ENCODE results near the gene WDFY1.

Gene WDFY1

GRCh38 chr2:223944703-223945531, at the start of gene WDFY1:
Gene WDFY1 (minus strand): TSS chr2:223945335. CDS start chr2:223945284, 51 bp downstream.
- DNase-seq (ENCODE audit: extremely low read depth in 1 of 2, low read depth in 1 of 2): peak; percentile 40 to 73

GRCh38 chr2:223994562-223995162, 49.5 kb upstream of the WDFY1 start:
- no peak for DNase-seq (ENCODE audit: extremely low read depth in 1 of 2, low read depth in 1 of 2)

- DNase-seq (ENCODE audit: extremely low read depth in 1 of 2, low read depth in 1 of 2): peak; percentile 19 to 24
These were observed 48.6 kb upstream of the WDFY1 start for GRCh38 chr2:223993634-223994232.

GRCh38 chr2:223991611-223992010, 46.5 kb upstream of the WDFY1 start:
- no peak for DNase-seq (ENCODE audit: extremely low read depth in 1 of 2, low read depth in 1 of 2)

- DNase-seq (ENCODE audit: extremely low read depth in 1 of 2, low read depth in 1 of 2): no peak
These were observed 44.7 kb upstream of the WDFY1 start for GRCh38 chr2:223989856-223990232.

- no peak for DNase-seq (ENCODE audit: extremely low read depth in 1 of 2, low read depth in 1 of 2)
These were observed 44.2 kb upstream of the WDFY1 start for GRCh38 chr2:223989206-223989855.

GRCh38 chr2:223981241-223981640, 36.1 kb upstream of the WDFY1 start:
- no peak for DNase-seq (ENCODE audit: extremely low read depth in 1 of 2, low read depth in 1 of 2)

GRCh38 chr2:223980803-223981202, 35.7 kb upstream of the WDFY1 start:
- DNase-seq (ENCODE audit: extremely low read depth in 1 of 2, low read depth in 1 of 2): no peak

GRCh38 chr2:223980397-223980735, 35.2 kb upstream of the WDFY1 start:
- DNase-seq (ENCODE audit: extremely low read depth in 1 of 2, low read depth in 1 of 2): no peak

GRCh38 chr2:223979730-223980396, 34.7 kb upstream of the WDFY1 start:
- no peak for DNase-seq (ENCODE audit: extremely low read depth in 1 of 2, low read depth in 1 of 2)

GRCh38 chr2:223978451-223978850, 33.3 kb upstream of the WDFY1 start:
- DNase-seq (ENCODE audit: extremely low read depth in 1 of 2, low read depth in 1 of 2): no peak

- DNase-seq (ENCODE audit: extremely low read depth in 1 of 2, low read depth in 1 of 2): no peak
These were observed 31.6 kb upstream of the WDFY1 start for GRCh38 chr2:223976635-223977226.

- no peak for DNase-seq (ENCODE audit: extremely low read depth in 1 of 2, low read depth in 1 of 2)
These were observed 28.5 kb upstream of the WDFY1 start for GRCh38 chr2:223973606-223974005.

GRCh38 chr2:223972656-223973102, 27.5 kb upstream of the WDFY1 start:
- no peak for DNase-seq (ENCODE audit: extremely low read depth in 1 of 2, low read depth in 1 of 2)

GRCh38 chr2:223971731-223972130, 26.6 kb upstream of the WDFY1 start:
- no peak for DNase-seq (ENCODE audit: extremely low read depth in 1 of 2, low read depth in 1 of 2)

GRCh38 chr2:223970343-223971128, 25.4 kb upstream of the WDFY1 start:
- peak; percentile 6 to 23 for DNase-seq (ENCODE audit: extremely low read depth in 1 of 2, low read depth in 1 of 2)

GRCh38 chr2:223969856-223970255, 24.7 kb upstream of the WDFY1 start:
- no peak for DNase-seq (ENCODE audit: extremely low read depth in 1 of 2, low read depth in 1 of 2)

- DNase-seq (ENCODE audit: extremely low read depth in 1 of 2, low read depth in 1 of 2): no peak
These were observed 24.2 kb upstream of the WDFY1 start for GRCh38 chr2:223969315-223969714.

- no peak for DNase-seq (ENCODE audit: extremely low read depth in 1 of 2, low read depth in 1 of 2)
These were observed 22.8 kb upstream of the WDFY1 start for GRCh38 chr2:223967981-223968380.

GRCh38 chr2:223959688-223960087, 14.6 kb upstream of the WDFY1 start:
- DNase-seq (ENCODE audit: extremely low read depth in 1 of 2, low read depth in 1 of 2): no peak

Measured in activated CD8-positive, alpha-beta memory T cell treated with anti-CD3 and anti-CD28 coated beads for 1 hour (primary cell).